Measurements from ENCODE around the gene TREH.
A peak's percentile ranks its signal among the peaks of the same experiment; 100 is the strongest.
"Not testable (repeated sequence)": the region's sequence is repeated elsewhere in the genome, so short reads cannot be mapped to it uniquely, and the experiment has no call there.

The TREH gene

GRCh38 chr11:118696673-118697226 lies 17.3 kb upstream of the TREH start:
- no peak for ATAC-seq
- no peak for DNase-seq

GRCh38 chr11:118694771-118695170 lies 15.3 kb upstream of the TREH start:
- no peak for ATAC-seq
- no peak for DNase-seq

- ATAC-seq (no peak), DNase-seq (no peak)
Measured at GRCh38 chr11:118694185-118694584, 14.7 kb upstream of the TREH start.

GRCh38 chr11:118691926-118692830 lies 12.7 kb upstream of the TREH start:
- peak; percentile 70 for DNase-seq

GRCh38 chr11:118690553-118691304 lies 11.3 kb upstream of the TREH start:
- no peak for ATAC-seq
- no peak for DNase-seq

More at GRCh38 chr11:118691926-118692830, 12.7 kb upstream of the TREH start:
- peak; percentile 59 for ATAC-seq

GRCh38 chr11:118689852-118690552 lies 10.6 kb upstream of the TREH start:
- DNase-seq, result peak; percentile 89

GRCh38 chr11:118689503-118689851 lies 10.0 kb upstream of the TREH start:
- no peak for DNase-seq

More at GRCh38 chr11:118689852-118690552, 10.6 kb upstream of the TREH start:
- peak; percentile 91 for ATAC-seq

GRCh38 chr11:118688851-118689502 lies 9.5 kb upstream of the TREH start:
- no peak for ATAC-seq
- no peak for DNase-seq

More at GRCh38 chr11:118689503-118689851, 10.0 kb upstream of the TREH start:
- no peak for ATAC-seq

- not testable (repeated sequence) for DNase-seq, ATAC-seq
Measured at GRCh38 chr11:118688339-118688738, 8.9 kb upstream of the TREH start.

GRCh38 chr11:118687906-118688305 lies 8.5 kb upstream of the TREH start:
- no peak for ATAC-seq
- DNase-seq, result no peak

- ATAC-seq, result no peak
- DNase-seq, result no peak
Measured at GRCh38 chr11:118684187-118684586, 4.7 kb upstream of the TREH start.

GRCh38 chr11:118682939-118683338 lies 3.5 kb upstream of the TREH start:
- DNase-seq, ATAC-seq: not testable (repeated sequence)

GRCh38 chr11:118682372-118682771 lies 2.9 kb upstream of the TREH start:
- no peak for ATAC-seq
- no peak for DNase-seq

GRCh38 chr11:118678908-118679307 lies 542 bp downstream of the TREH start:
- ATAC-seq, DNase-seq: not testable (repeated sequence)

GRCh38 chr11:118677977-118678376 lies 1.5 kb downstream of the TREH start:
- ATAC-seq, result no peak
- no peak for DNase-seq

GRCh38 chr11:118674082-118674435 lies 5.4 kb downstream of the TREH start:
- no peak for DNase-seq
- no peak for ATAC-seq

- no peak for ATAC-seq
Measured at GRCh38 chr11:118673361-118674081, 5.9 kb downstream of the TREH start.

GRCh38 chr11:118672846-118673245 lies 6.6 kb downstream of the TREH start:
- DNase-seq (no peak), ATAC-seq (no peak)

More at GRCh38 chr11:118673361-118674081, 5.9 kb downstream of the TREH start:
- DNase-seq, result no peak

- DNase-seq, result no peak
- ATAC-seq, result no peak
Measured at GRCh38 chr11:118671254-118671653, 8.2 kb downstream of the TREH start.

GRCh38 chr11:118670063-118670462 lies 9.4 kb downstream of the TREH start:
- no peak for ATAC-seq
- DNase-seq, result no peak

- DNase-seq, result no peak
- ATAC-seq, result no peak
Measured at GRCh38 chr11:118666371-118666770, 13.1 kb downstream of the TREH start.

Measured in stimulated activated naive CD8-positive, alpha-beta T cell treated with anti-CD3 and anti-CD28 coated beads, Interleukin-15, Interleukin-2, amounts not matched to agents 100 U/mL and 50 U/mL, for 24 hours (primary cell).